K562 (cell line): ENCODE data around the gene ECI1. TPM values are rescaled to one million over a fixed set of nuclear protein-coding genes. Genes with fewer than 3 reads are reported as not detected.

Experiments used
- ATAC-seq: fragments of 200-7000 bp; cut with Tn5 transposase; 3 replicates; pipeline ENCODE4 v1.9.1; 2020; ENCODE audit warnings: moderate library complexity
- BruUV-seq: library from RNA; stranded (reverse); fragments of 400-500 nt; replicated peaks from 2 replicates; lab custom pipeline; 2021; lab: Mats Ljungman, UMichigan
- CTCF ChIA-PET: fragments of 300-600 bp; formaldehyde crosslinking; extraction: SDS; loops from one replicate; lab custom pipeline; 2021; ENCODE audit warnings: low intra/inter-chr PET ratio; lab: Yijun Ruan, JAX
- POLR2A ChIA-PET: fragments of 300-600, 350-650 bp; sonication (Branson Sonifier 250); formaldehyde crosslinking; extraction: SDS; loops from one replicate; lab custom pipeline; 2021; ENCODE audit warnings: antibody characterized with exemption, inconsistent platforms; lab: Yijun Ruan, JAX
- DNase-seq, 4 experiments: peaks; one replicate each; pipeline versions ENCODE4 v3.0.0 to v3.0.0-alpha.2; 2011 to 2018; ENCODE audit warnings: low spot score in 3 of 4, mixed read lengths in 3 of 4; ENCODE audit errors: extremely low read depth in 1 of 4
- FAIRE-seq: peaks from 2 replicates; lab custom pipeline; 2011; peaks lifted over from hg19 to GRCh38; lab: Jason Lieb, UNC
- H2AFZ ChIP-seq: 2 replicates; pipeline ENCODE4 v1.6.0; 2011; ENCODE audit warnings: low read depth, low read length, control low read depth, inconsistent platforms
- H3K27ac ChIP-seq: fragments of 200-600 bp; 3 replicates; pipeline ENCODE4 v1.8.0; 2011; ENCODE audit warnings: low read depth, mild to moderate bottlenecking, control low read depth, inconsistent platforms, low read length, moderate library complexity, mixed read lengths; ENCODE audit errors: extremely low read depth
- H3K27me3 ChIP-seq, 2 experiments: fragments of 300-600 bp in 1 of 2; 2 replicates in 1 of 2; 3 replicates in 1 of 2; pipeline versions ENCODE4 v1.6.0 to v1.8.0; 2011; ENCODE audit warnings: inconsistent platforms in 2 of 2, low read length in 2 of 2, mild to moderate bottlenecking in 1 of 2, mixed read lengths in 1 of 2, moderate library complexity in 1 of 2; ENCODE audit not compliant: control insufficient read depth in 2 of 2, insufficient read depth in 2 of 2
- H3K36me3 ChIP-seq: fragments of 300-600 bp; 3 replicates; pipeline ENCODE4 v1.8.0; 2011; ENCODE audit warnings: mild to moderate bottlenecking, low read length, inconsistent platforms; ENCODE audit not compliant: control insufficient read depth, insufficient read depth
- H3K4me1 ChIP-seq, 2 experiments: fragments of 200-600 bp in 1 of 2; replicated peaks in 1 of 2; 2 replicates in 1 of 2; 3 replicates in 1 of 2; pipeline versions ENCODE4 v1.5.1 to v1.8.0; 2011; ENCODE audit warnings: inconsistent platforms in 2 of 2, low read length in 2 of 2, mild to moderate bottlenecking in 1 of 2, mixed read lengths in 1 of 2, moderate library complexity in 1 of 2; ENCODE audit not compliant: control insufficient read depth in 2 of 2, insufficient read depth in 2 of 2
- H3K4me2 ChIP-seq: 2 replicates; pipeline ENCODE4 v1.6.1; 2011; ENCODE audit warnings: low read length, control low read depth, inconsistent platforms, mixed read lengths; ENCODE audit not compliant: insufficient read depth
- H3K4me3 ChIP-seq: fragments of 200-600 bp; sonication (generic), shearing (Covaris generic); 2 replicates; pipeline ENCODE4 v1.5.1; 2016; ENCODE audit warnings: control low read depth, inconsistent platforms
- H3K79me2 ChIP-seq: fragments of 200-600 bp; 3 replicates; pipeline ENCODE4 v1.8.0; 2011; ENCODE audit warnings: low read length, inconsistent platforms; ENCODE audit not compliant: control insufficient read depth, insufficient read depth
- H3K9ac ChIP-seq, 2 experiments: 2 replicates each; pipeline versions ENCODE4 v1.6.0 to v1.6.1; 2011; ENCODE audit warnings: low read depth in 2 of 2, low read length in 2 of 2, control low read depth in 1 of 2, inconsistent platforms in 1 of 2, mild to moderate bottlenecking in 1 of 2, mixed read lengths in 1 of 2; ENCODE audit not compliant: insufficient read depth in 1 of 2
- H3K9me1 ChIP-seq: one replicate; pipeline ENCODE4 v1.6.0; 2011; ENCODE audit warnings: inconsistent platforms, mild to moderate bottlenecking, low read length, moderate library complexity; ENCODE audit not compliant: control insufficient read depth, insufficient read depth
- H3K9me3 ChIP-seq: replicated peaks from 2 replicates; pipeline ENCODE4 v1.5.1; 2011; ENCODE audit warnings: low read depth, low read length, inconsistent platforms; ENCODE audit not compliant: control insufficient read depth, insufficient read depth
- H4K20me1 ChIP-seq: replicated peaks from 2 replicates; pipeline ENCODE4 v1.6.1; 2011; ENCODE audit warnings: low read length, inconsistent platforms, mixed read lengths; ENCODE audit not compliant: control insufficient read depth, insufficient read depth
- BCOR ChIP-seq: fragments of 450-650 bp; IDR thresholded peaks from 2 replicates; pipeline ENCODE4 v1.6.1; 2016
- CBX3 ChIP-seq, 2 experiments: IDR thresholded peaks; 1 replicate in 1 of 2; 2 replicates in 1 of 2; pipeline ENCODE4 v1.6.1; 2012; ENCODE audit warnings: inconsistent platforms in 2 of 2, low read length in 2 of 2, borderline replicate concordance in 1 of 2, control low read depth in 1 of 2
- CHD1 ChIP-seq: fragments of 200-600 bp; sonication (generic); IDR thresholded peaks from one replicate; pipeline ENCODE4 v1.6.1; 2012; ENCODE audit warnings: mild to moderate bottlenecking, moderate library complexity, low read length, inconsistent platforms
- FOXA1 ChIP-seq: fragments of 450-650 bp; IDR thresholded peaks from 2 replicates; pipeline ENCODE4 v1.6.1; 2016; ENCODE audit warnings: mild to moderate bottlenecking, borderline replicate concordance
- KLF10 ChIP-seq: fragments of 250-450 bp; sonication (Bioruptor Pico); IDR thresholded peaks from 2 replicates; pipeline ENCODE4 v1.6.1; 2021; ENCODE audit warnings: matching md5 sums
- RBM25 ChIP-seq: fragments of 200-400 bp; formaldehyde crosslinking; IDR thresholded peaks from 2 replicates; pipeline ENCODE4 v1.6.1; 2018; ENCODE audit warnings: low read length, low read depth, moderate library complexity; ENCODE audit not compliant: severe bottlenecking
- STAT5B ChIP-seq: fragments of 250-450 bp; sonication (Bioruptor Pico); IDR thresholded peaks from 2 replicates; pipeline ENCODE4 v1.8.0; 2021; ENCODE audit warnings: mild to moderate bottlenecking, inconsistent platforms
- TGIF2 ChIP-seq: sonication (generic); formaldehyde crosslinking; IDR thresholded peaks from 2 replicates; pipeline ENCODE4 v1.8.1; 2022; ENCODE audit warnings: mild to moderate bottlenecking, missing genetic modification reagents, moderate library complexity
- ZNF740 ChIP-seq, 3 experiments: fragments of 200-800 bp in 1 of 3; sonication (Bioruptor generic) in 1 of 3; sonication (generic) in 1 of 3; formaldehyde crosslinking in 1 of 3; IDR thresholded peaks; 2 replicates each; pipeline versions ENCODE4 v1.6.1 to v1.8.0; 2016 to 2022; ENCODE audit warnings: mild to moderate bottlenecking in 2 of 3, missing compliant biosample characterization in 2 of 3, missing genetic modification characterization in 2 of 3, missing genetic modification reagents in 1 of 3
- WGBS: fragments of 100-300 bp; shearing (Covaris generic); methylation state at CpG from one replicate; pipeline ENCODE4 v1.1.6; 2016; ENCODE audit warnings: low coverage, mixed read lengths; ENCODE audit not compliant: insufficient coverage; ENCODE audit errors: missing lambda C conversion rate; 5-methylcytosine and 5-hydroxymethylcytosine counted together
- in situ Hi-C: fragments of 300-500 bp; cut with MboI; formaldehyde crosslinking; loops from 4 replicates; pipeline ENCODE4 v1.15.0; 2018; ENCODE audit warnings: inconsistent platforms, mixed read lengths
- intact Hi-C: fragments of 100-400 bp; cut with micrococcal nuclease; formaldehyde crosslinking; loops from 2 replicates; pipeline ENCODE4 v1.14.2; 2022
- polyA plus RNA-seq, 8 experiments: library from polyadenylated mRNA; depleted of rRNA in 4 of 8; stranded (reverse) in 5 of 8; unstranded in 3 of 8; fragments of >200 nt; fragmentation: Nextera tagmentation in 2 of 8; fragmentation: Illumina TruSeq in 1 of 8; extraction: Ambion mirVana in 2 of 8; extraction: Trizol in 1 of 8; gene quantifications; 2 replicates each; pipeline versions ENCODE4 v1.2.1 to v1.2.3, GENCODE V29; 2011 to 2014; ENCODE audit warnings: inconsistent platforms in 1 of 8, missing spikeins in 1 of 8
- total RNA-seq, 7 experiments: library from RNA; depleted of rRNA in 6 of 7; stranded (reverse); fragments of >200 nt in 6 of 7; fragmentation: Illumina TruSeq in 2 of 7; extraction: Trizol in 2 of 7; gene quantifications; 2 replicates each; pipeline versions ENCODE4 v1.2.1 to v1.2.3, GENCODE V29; 2011 to 2021; ENCODE audit warnings: low replicate concordance in 1 of 7

ECI1 gene
- total and polyA plus RNA-seq, 9 of the 15 experiments (the other 6 are each of a cell fraction or from before 2014, with no cell fraction given): 4.7 to 189 (median 54.0) TPM

GRCh38 chr16:2216330-2216729 is 35.1 kb downstream of the ECI1 start:
- Histone ChIP-seq H3K4me2 (peak overlapping the region; percentile 68), H3K27me3 (no peaks in the 10 kb centered on the region), H3K27ac (peak overlapping the region; percentile 97), H3K4me3 (peak overlapping the region; percentile 55), H2AFZ (peak overlapping the region; percentile 2; the same call in 1 of the 2 replicates), H3K9me3 (no peaks in the 10 kb centered on the region), H3K9me1 (no peaks in the 10 kb centered on the region), H3K4me1 (peaks cover 20 to 63% of the 10 kb centered on the region in 2 experiments; a peak in 4 of 5 replicates), H3K79me2 (peaks cover 40% of the 10 kb centered on the region), H3K9ac (peak overlapping the region; percentile 63 to 88), H4K20me1 (peaks cover 13% of the 10 kb centered on the region; the same call in 1 of the 2 replicates), H3K36me3 (peaks cover 22% of the 10 kb centered on the region; the same call in 2 of the 3 replicates)
- peak; percentile 44 for FAIRE-seq
- BruUV-seq: no TSS peak
- intact Hi-C loops (no loop called here), in situ Hi-C loops (no loop called here)
- ChIA-PET POLR2A (interaction anchor here (1.0 to 3.1 kb wide), 5 partner anchors 10 to 61 kb away, joined by 4 to 17 read pairs (median 6); partner anchors contain the start of genes ECI1 and TRAF7), CTCF (no interaction called here)
- TF ChIP-seq KLF10 (CRISPR knock-in tag) (no peak), TGIF2 (no peak), ZNF740 (CRISPR knock-in tag; IDR thresholded peaks at IDR 0.05) (no peak), ZNF740 (tag; IDR thresholded peaks at IDR 0.05) (no peak), CBX3 (IDR thresholded peaks at IDR 0.05; ENCODE audit: borderline replicate concordance in 1 of 2, low read length in 2 of 2) (no peak), BCOR (0 out of 2 replicates have a peak, but pooled peaks have one; percentile 14), STAT5B (CRISPR knock-in tag) (no peak), CHD1 (no peak), RBM25 (peak; percentile 23), FOXA1 (no peak)
- ATAC-seq: no peak
- 54% methylated on average over 4 of the region's 4 CpGs for WGBS
- no peak for DNase-seq
